Neural cell (in vitro differentiated cells): ENCODE results near the gene PNISR. TPM values are rescaled to one million over a fixed set of nuclear protein-coding genes. Genes with fewer than 3 reads are reported as not detected.

ENCODE experiments used
- H2AFZ ChIP-seq: fragments of 200-600, 300-800 bp; sonication (generic), shearing (Covaris generic); 2 replicates; pipeline ENCODE4 v1.6.0; 2014; ENCODE audit warnings: low read depth, mild to moderate bottlenecking, antibody characterized with exemption, low read length, moderate library complexity
- H3F3A ChIP-seq: fragments of 200-600 bp; shearing (Covaris generic); 2 replicates; pipeline ENCODE4 v1.6.1; 2016; ENCODE audit warnings: mild to moderate bottlenecking, moderate library complexity, mixed read lengths, antibody characterized with exemption, low read length; ENCODE audit not compliant: insufficient read depth, poor library complexity, severe bottlenecking
- H3K27ac ChIP-seq: fragments of 200-600, 300-800 bp; sonication (generic), shearing (Covaris generic); 2 replicates; pipeline ENCODE4 v1.5.1; 2014; ENCODE audit warnings: mild to moderate bottlenecking, low read length, moderate library complexity
- H3K27me3 ChIP-seq: fragments of 300-800, 200-600 bp; sonication (generic), shearing (Covaris generic); 2 replicates; pipeline ENCODE4 v1.6.0; 2014; ENCODE audit warnings: mild to moderate bottlenecking, low read depth, low read length, moderate library complexity; ENCODE audit not compliant: insufficient read depth
- H3K36me3 ChIP-seq: fragments of 300-800, 200-600 bp; sonication (generic), shearing (Covaris generic); 2 replicates; pipeline ENCODE4 v1.5.1; 2014; ENCODE audit warnings: mild to moderate bottlenecking, antibody characterized with exemption, low read length, moderate library complexity; ENCODE audit not compliant: insufficient read depth
- H3K4me2 ChIP-seq: fragments of 300-800, 200-600 bp; sonication (generic), shearing (Covaris generic); 2 replicates; pipeline ENCODE4 v1.6.0; 2014; ENCODE audit warnings: mild to moderate bottlenecking, low read length
- H3K4me3 ChIP-seq: fragments of 300-800, 200-600 bp; sonication (generic), shearing (Covaris generic); 2 replicates; pipeline ENCODE4 v1.5.1; 2014; ENCODE audit warnings: mild to moderate bottlenecking, low read length, moderate library complexity
- H3K79me2 ChIP-seq: fragments of 200-600 bp; shearing (Covaris generic); replicated peaks from 2 replicates; pipeline ENCODE4 v1.6.0; 2014; ENCODE audit warnings: mild to moderate bottlenecking, low read length, moderate library complexity; ENCODE audit not compliant: insufficient read depth
- H3K9ac ChIP-seq: fragments of 300-800, 200-600 bp; sonication (generic), shearing (Covaris generic); 2 replicates; pipeline ENCODE4 v1.6.1; 2016; ENCODE audit warnings: mild to moderate bottlenecking, low read length, mixed read lengths
- H3K9me2 ChIP-seq: fragments of 200-600 bp; shearing (Covaris generic); 2 replicates; pipeline ENCODE4 v1.6.1; 2016; ENCODE audit warnings: mild to moderate bottlenecking, low read length, mixed read lengths; ENCODE audit not compliant: insufficient read depth
- H3K9me3 ChIP-seq: fragments of 200-600, 300-800 bp; sonication (generic), shearing (Covaris generic); 2 replicates; pipeline ENCODE4 v1.6.1; 2016; ENCODE audit warnings: mild to moderate bottlenecking, mixed run types, low read length, moderate library complexity, mixed read lengths
- H4K20me1 ChIP-seq: fragments of 200-600 bp; shearing (Covaris generic); 2 replicates; pipeline ENCODE4 v1.6.1; 2016; ENCODE audit warnings: mild to moderate bottlenecking, mixed run types; ENCODE audit not compliant: insufficient read depth
- EP300 ChIP-seq: fragments of 450-650 bp; conservative IDR thresholded peaks from 2 replicates; pipeline ENCODE4 v1.6.1; 2014; ENCODE audit warnings: antibody characterized with exemption, mild to moderate bottlenecking, moderate library complexity; ENCODE audit not compliant: poor library complexity, severe bottlenecking
- EZH2 ChIP-seq: fragments of 200-600, 300-800 bp; shearing (Covaris generic), sonication (generic); IDR thresholded peaks from 2 replicates; pipeline ENCODE4 v1.6.1; 2014; ENCODE audit warnings: antibody characterized with exemption, low read length, borderline replicate concordance, mild to moderate bottlenecking; ENCODE audit not compliant: insufficient read depth, poor library complexity, severe bottlenecking
- MXI1 ChIP-seq: fragments of 450-650 bp; conservative IDR thresholded peaks from 2 replicates; pipeline ENCODE4 v1.6.1; 2014; ENCODE audit warnings: antibody characterized with exemption, mild to moderate bottlenecking; ENCODE audit not compliant: poor library complexity, severe bottlenecking
- POLR2AphosphoS5 ChIP-seq: IDR thresholded peaks from 2 replicates; pipeline ENCODE4 v1.6.1; 2012
- RAD21 ChIP-seq: fragments of 450-650 bp; conservative IDR thresholded peaks from 2 replicates; pipeline ENCODE4 v1.6.1; 2014; ENCODE audit warnings: antibody characterized with exemption, mild to moderate bottlenecking, moderate library complexity
- SMC3 ChIP-seq: fragments of 450-650 bp; conservative IDR thresholded peaks from 2 replicates; pipeline ENCODE4 v1.6.1; 2014; ENCODE audit warnings: antibody characterized with exemption, mild to moderate bottlenecking, moderate library complexity; ENCODE audit not compliant: poor library complexity
- TAF1 ChIP-seq: IDR thresholded peaks from 2 replicates; pipeline ENCODE4 v1.6.1; 2012; ENCODE audit warnings: low read depth
- polyA minus RNA-seq: library from RNA; depleted of rRNA, polyadenylated mRNA; stranded (reverse); fragments of >200 nt; gene quantifications from 2 replicates; pipeline ENCODE4 v1.2.3, GENCODE V29; 2014
- polyA plus RNA-seq: library from polyadenylated mRNA; depleted of rRNA; stranded (reverse); fragments of >200 nt; gene quantifications from 2 replicates; pipeline ENCODE4 v1.2.3, GENCODE V29; 2014
- TF ChIP-seq, protein P1 (sequence below): IDR thresholded peaks from 2 replicates; pipeline ENCODE4 v1.6.1; 2012; ENCODE audit warnings: borderline replicate concordance
- TF ChIP-seq, protein P2 (sequence below): fragments of 450-650 bp; IDR thresholded peaks from 2 replicates; pipeline ENCODE4 v1.5.1; 2014; ENCODE audit warnings: antibody characterized with exemption, mild to moderate bottlenecking, moderate library complexity; ENCODE audit not compliant: poor library complexity, severe bottlenecking

The PNISR gene, protein sequence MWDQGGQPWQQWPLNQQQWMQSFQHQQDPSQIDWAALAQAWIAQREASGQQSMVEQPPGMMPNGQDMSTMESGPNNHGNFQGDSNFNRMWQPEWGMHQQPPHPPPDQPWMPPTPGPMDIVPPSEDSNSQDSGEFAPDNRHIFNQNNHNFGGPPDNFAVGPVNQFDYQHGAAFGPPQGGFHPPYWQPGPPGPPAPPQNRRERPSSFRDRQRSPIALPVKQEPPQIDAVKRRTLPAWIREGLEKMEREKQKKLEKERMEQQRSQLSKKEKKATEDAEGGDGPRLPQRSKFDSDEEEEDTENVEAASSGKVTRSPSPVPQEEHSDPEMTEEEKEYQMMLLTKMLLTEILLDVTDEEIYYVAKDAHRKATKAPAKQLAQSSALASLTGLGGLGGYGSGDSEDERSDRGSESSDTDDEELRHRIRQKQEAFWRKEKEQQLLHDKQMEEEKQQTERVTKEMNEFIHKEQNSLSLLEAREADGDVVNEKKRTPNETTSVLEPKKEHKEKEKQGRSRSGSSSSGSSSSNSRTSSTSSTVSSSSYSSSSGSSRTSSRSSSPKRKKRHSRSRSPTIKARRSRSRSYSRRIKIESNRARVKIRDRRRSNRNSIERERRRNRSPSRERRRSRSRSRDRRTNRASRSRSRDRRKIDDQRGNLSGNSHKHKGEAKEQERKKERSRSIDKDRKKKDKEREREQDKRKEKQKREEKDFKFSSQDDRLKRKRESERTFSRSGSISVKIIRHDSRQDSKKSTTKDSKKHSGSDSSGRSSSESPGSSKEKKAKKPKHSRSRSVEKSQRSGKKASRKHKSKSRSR
- 350 and 391 TPM in 2 replicates for polyA plus RNA-seq
- 250 and 305 TPM in 2 replicates for polyA minus RNA-seq

DNA sequence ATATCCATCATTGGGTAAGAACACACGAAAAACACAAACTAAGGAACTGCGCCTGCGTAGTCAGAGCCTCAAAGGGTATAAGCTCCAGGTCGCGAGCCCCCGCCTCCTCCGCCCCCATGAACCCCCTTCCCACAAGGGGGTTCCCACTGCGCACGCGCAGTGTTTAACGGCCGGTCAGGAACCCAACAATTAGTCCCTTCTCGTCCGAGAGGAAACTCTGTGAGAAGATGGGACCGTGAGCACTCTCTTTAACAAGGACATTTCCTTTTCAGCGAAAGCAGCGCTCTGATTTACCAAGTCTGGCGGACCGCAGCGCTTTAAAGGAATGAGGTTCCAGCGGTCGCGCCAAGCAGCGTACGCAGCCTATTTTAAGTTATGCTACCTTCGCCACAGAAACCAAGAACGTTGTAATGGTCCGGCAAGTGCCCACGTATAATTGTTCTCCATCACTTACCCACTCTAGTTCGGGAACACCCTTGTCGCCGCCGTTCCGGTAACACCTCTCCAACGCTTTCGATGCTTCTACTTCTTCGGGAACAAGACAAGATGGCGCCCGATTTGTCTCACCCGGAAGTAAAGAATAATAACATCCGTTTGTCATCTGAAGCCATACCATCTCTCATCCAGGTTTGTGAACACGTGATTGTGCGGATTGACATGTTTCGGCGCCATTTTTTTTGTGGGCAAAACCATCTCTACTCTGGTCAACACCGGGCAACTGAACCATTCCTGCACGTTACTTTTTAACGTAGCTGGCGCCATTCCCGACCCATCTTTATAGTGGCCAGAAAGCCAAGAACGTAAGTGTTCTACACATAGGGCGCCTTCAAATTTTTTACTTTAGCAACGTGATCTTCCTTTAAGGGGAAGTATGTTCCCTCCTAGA, at the start of gene PNISR:
PNISR (minus strand) TSS at position 548 of the 886 bp plus-strand sequence. CDS start 10,649 bp downstream, outside the sequence.
- H3K9me2 ChIP-seq = no peaks in the 10 kb centered on the region
- no peaks in the 10 kb centered on the region for H3K27me3 ChIP-seq
- peaks cover 3% of the 10 kb centered on the region for H3F3A ChIP-seq
- H3K79me2 ChIP-seq = peaks cover 47% of the 10 kb centered on the region
- peak within 1 kb of the TSS; percentile 87 for H3K4me2 ChIP-seq
- peaks cover 8% of the 10 kb centered on the region for H4K20me1 ChIP-seq
- H3K9me3 ChIP-seq = no peaks in the 10 kb centered on the region
- H3K4me3 ChIP-seq = peak within 1 kb of the TSS; percentile 91
- H3K36me3 ChIP-seq = no peaks in the 10 kb centered on the region
- TF ChIP-seq SMC3 (no peak), MXI1 (peak; percentile 76), RAD21 (no peak), TAF1 (peak; percentile 69), EP300 (peak; percentile 54), EZH2 (no peak), POLR2AphosphoS5 (peak; percentile 98)
- TF ChIP-seq, protein P1, sequence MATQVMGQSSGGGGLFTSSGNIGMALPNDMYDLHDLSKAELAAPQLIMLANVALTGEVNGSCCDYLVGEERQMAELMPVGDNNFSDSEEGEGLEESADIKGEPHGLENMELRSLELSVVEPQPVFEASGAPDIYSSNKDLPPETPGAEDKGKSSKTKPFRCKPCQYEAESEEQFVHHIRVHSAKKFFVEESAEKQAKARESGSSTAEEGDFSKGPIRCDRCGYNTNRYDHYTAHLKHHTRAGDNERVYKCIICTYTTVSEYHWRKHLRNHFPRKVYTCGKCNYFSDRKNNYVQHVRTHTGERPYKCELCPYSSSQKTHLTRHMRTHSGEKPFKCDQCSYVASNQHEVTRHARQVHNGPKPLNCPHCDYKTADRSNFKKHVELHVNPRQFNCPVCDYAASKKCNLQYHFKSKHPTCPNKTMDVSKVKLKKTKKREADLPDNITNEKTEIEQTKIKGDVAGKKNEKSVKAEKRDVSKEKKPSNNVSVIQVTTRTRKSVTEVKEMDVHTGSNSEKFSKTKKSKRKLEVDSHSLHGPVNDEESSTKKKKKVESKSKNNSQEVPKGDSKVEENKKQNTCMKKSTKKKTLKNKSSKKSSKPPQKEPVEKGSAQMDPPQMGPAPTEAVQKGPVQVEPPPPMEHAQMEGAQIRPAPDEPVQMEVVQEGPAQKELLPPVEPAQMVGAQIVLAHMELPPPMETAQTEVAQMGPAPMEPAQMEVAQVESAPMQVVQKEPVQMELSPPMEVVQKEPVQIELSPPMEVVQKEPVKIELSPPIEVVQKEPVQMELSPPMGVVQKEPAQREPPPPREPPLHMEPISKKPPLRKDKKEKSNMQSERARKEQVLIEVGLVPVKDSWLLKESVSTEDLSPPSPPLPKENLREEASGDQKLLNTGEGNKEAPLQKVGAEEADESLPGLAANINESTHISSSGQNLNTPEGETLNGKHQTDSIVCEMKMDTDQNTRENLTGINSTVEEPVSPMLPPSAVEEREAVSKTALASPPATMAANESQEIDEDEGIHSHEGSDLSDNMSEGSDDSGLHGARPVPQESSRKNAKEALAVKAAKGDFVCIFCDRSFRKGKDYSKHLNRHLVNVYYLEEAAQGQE = no peak
- TF ChIP-seq, protein P2, sequence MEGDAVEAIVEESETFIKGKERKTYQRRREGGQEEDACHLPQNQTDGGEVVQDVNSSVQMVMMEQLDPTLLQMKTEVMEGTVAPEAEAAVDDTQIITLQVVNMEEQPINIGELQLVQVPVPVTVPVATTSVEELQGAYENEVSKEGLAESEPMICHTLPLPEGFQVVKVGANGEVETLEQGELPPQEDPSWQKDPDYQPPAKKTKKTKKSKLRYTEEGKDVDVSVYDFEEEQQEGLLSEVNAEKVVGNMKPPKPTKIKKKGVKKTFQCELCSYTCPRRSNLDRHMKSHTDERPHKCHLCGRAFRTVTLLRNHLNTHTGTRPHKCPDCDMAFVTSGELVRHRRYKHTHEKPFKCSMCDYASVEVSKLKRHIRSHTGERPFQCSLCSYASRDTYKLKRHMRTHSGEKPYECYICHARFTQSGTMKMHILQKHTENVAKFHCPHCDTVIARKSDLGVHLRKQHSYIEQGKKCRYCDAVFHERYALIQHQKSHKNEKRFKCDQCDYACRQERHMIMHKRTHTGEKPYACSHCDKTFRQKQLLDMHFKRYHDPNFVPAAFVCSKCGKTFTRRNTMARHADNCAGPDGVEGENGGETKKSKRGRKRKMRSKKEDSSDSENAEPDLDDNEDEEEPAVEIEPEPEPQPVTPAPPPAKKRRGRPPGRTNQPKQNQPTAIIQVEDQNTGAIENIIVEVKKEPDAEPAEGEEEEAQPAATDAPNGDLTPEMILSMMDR = no peak
- H3K27ac ChIP-seq = peak within 1 kb of the TSS; percentile 100
- peak within 1 kb of the TSS; percentile 98 for H2AFZ ChIP-seq
- H3K9ac ChIP-seq = peak within 1 kb of the TSS; percentile 99
